ENCODE data around the gene MTSS2. TPM values are rescaled to one million over a fixed set of nuclear protein-coding genes. Genes with fewer than 3 reads are reported as not detected.

MTSS2 gene
- total RNA-seq, 5 donors from 2014 or later (not counting 1 experiment from before 2014, with no cell fraction given): 2.2 to 7.1 (median 5.1) TPM

DNA sequence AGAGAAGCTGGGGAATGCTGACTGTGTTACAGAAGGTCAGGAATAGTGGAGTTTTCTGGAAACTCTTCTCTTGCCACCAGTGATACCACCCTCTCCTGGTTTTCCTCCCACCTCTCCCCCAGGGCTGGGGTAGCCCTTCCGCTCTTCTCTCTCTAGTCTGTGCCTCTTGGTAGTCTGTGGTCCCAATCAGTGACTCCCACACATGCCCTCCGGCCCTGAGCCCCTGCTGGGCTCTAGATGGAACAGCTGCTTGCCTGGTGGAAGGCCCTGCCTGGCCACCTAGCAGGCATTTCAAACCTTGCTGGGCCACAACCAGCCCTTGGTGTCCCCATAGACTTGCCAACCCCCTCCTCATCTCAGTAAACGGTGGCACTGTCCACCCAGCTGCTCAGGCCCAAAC lies 15.2 kb upstream of the MTSS2 start:
- Mint-ChIP-seq H3K4me3 (no peak overlapping the region), H3K27me3 (no peaks in the 10 kb centered on the region), H3K36me3 (peaks cover 6% of the 10 kb centered on the region), H3K27ac (no peak overlapping the region), H3K4me1 (peaks cover 18 to 29% (median 26%) of the 10 kb centered on the region in 3 donors), H3K9me3 (no peaks in the 10 kb centered on the region)
- no peak overlapping the region for H3K4me3 ChIP-seq (ENCODE audit: control insufficient read depth in 1 of 2, extremely low read depth in 1 of 2, low read length in 1 of 2)
- WGBS (ENCODE audit: insufficient coverage): 93% methylated on average over 3 of the region's 3 CpGs
- DNase-seq: no peak
- peaks cover 10 to 20% of the 10 kb centered on the region in 2 experiments for H3K4me1 ChIP-seq (ENCODE audit: control insufficient read depth in 1 of 2, extremely low read depth in 1 of 2, insufficient read depth in 2 of 2, low read length in 2 of 2)
- POLR2A ChIA-PET: no interaction called here
- CTCF ChIA-PET: no interaction called here
- no peak for ATAC-seq (replicated peaks in 1 of 4)
- no peaks in the 10 kb centered on the region for H3K27me3 ChIP-seq (replicated peaks in 1 of 2; ENCODE audit: control insufficient read depth in 2 of 2, extremely low read depth in 1 of 2, insufficient read depth in 2 of 2, low read length in 1 of 2)
- H3K27ac ChIP-seq (ENCODE audit: low read length): no peak overlapping the region
- H3K36me3 ChIP-seq (ENCODE audit: control insufficient read depth in 2 of 2, extremely low read depth in 1 of 2, insufficient read depth in 1 of 2, low read length in 1 of 2): peaks cover 13 to 15% of the 10 kb centered on the region in 2 donors
- no peaks in the 10 kb centered on the region for H3K9me3 ChIP-seq

DNA sequence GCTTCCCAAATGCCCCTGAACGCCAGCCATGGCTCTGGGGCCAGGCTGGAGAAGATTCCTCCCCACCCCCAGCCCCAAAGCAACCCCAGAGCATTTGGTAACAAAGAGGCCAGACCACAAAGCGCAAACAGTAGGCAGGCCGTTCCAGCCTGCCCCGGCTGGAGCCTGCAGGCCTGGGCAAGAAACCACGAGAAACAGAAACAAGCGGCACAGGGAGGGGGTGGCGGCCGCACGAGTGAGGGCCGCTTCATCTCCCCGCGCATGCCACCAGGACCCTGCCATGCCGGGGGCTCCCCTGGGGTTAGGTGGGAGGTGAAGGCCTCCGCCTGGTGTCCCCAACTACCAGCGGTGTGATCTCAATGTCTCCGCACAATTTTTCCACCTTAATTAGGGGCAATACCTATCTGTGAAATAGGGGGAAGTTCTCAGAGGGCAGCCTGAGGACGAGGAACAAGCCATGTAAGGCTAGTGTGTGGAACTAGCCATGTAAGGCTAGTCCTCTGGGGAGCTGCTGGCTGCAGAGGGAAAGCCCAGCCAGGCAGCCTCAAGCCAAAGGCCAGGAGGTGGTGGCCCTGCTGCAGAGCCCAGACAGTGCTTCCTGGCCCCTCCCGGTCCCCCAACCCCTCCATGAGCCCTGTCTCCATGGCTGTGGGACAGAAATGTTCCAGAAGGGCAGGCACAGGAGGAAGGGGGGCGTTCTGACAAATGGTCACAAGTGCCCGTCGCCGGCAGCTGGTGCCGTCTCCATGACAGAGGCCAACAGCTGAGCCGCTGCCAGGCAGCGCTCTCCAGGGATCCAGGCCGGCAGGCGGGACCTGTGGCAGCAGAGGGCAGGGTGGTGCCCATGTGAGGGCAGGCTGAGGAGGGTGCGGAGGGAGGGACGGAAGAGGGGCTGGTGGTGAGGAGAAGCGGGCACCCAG lies 14.5 kb upstream of the MTSS2 start:
- 84% methylated on average over 18 of the region's 30 CpGs for WGBS (ENCODE audit: insufficient coverage)
- CTCF ChIA-PET: no interaction called here

DNA sequence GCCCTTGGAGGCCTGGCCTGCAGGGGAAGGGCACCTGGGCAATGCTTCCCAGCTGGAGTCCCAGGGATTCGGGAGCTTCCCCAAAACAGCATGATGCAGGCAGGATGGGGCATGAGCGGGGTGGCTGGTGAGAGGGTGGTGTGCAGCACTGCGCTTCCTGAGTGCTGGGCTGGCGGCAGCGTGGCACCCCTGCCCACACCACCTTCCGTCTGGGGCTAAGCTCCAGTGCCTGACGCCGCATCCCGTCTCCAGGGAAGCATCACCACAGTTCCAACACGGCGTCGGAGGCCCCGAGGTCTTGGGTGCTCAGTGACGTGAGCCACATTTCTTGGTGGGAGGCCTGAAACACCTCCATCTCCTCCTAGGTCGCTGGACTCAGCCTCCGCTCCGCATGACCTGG lies 13.8 kb upstream of the MTSS2 start:
- Mint-ChIP-seq H3K4me1 (peaks cover 26 to 39% (median 34%) of the 10 kb centered on the region in 3 donors), H3K27ac (no peak overlapping the region), H3K27me3 (no peaks in the 10 kb centered on the region), H3K9me3 (no peaks in the 10 kb centered on the region), H3K4me3 (no peak overlapping the region), H3K36me3 (peaks cover 9% of the 10 kb centered on the region)
- no peak for DNase-seq
- Histone ChIP-seq H3K27me3 (replicated peaks in 1 of 2; ENCODE audit: control insufficient read depth in 2 of 2, extremely low read depth in 1 of 2, insufficient read depth in 2 of 2, low read length in 1 of 2) (no peaks in the 10 kb centered on the region), H3K36me3 (ENCODE audit: control insufficient read depth in 2 of 2, extremely low read depth in 1 of 2, insufficient read depth in 1 of 2, low read length in 1 of 2) (peaks cover 13 to 15% of the 10 kb centered on the region in 2 donors), H3K4me1 (ENCODE audit: control insufficient read depth in 1 of 2, extremely low read depth in 1 of 2, insufficient read depth in 2 of 2, low read length in 2 of 2) (peaks cover 16 to 34% of the 10 kb centered on the region in 2 experiments), H3K4me3 (ENCODE audit: control insufficient read depth in 1 of 2, extremely low read depth in 1 of 2, low read length in 1 of 2) (no peak overlapping the region), H3K27ac (ENCODE audit: low read length) (no peak overlapping the region), H3K9me3 (no peaks in the 10 kb centered on the region)
- WGBS (ENCODE audit: insufficient coverage): 100% methylated on average over 10 of the region's 17 CpGs
- POLR2A ChIA-PET: no interaction called here
- no peak for ATAC-seq (replicated peaks in 1 of 4)
- CTCF ChIA-PET: no interaction called here

More for the DNA sequence above, 14.5 kb upstream of the MTSS2 start:
- peaks cover 14 to 27% of the 10 kb centered on the region in 2 experiments for H3K4me1 ChIP-seq (ENCODE audit: control insufficient read depth in 1 of 2, extremely low read depth in 1 of 2, insufficient read depth in 2 of 2, low read length in 2 of 2)
- H3K27me3 ChIP-seq (replicated peaks in 1 of 2; ENCODE audit: control insufficient read depth in 2 of 2, extremely low read depth in 1 of 2, insufficient read depth in 2 of 2, low read length in 1 of 2): no peaks in the 10 kb centered on the region
- Mint-ChIP-seq H3K36me3 (peaks cover 7% of the 10 kb centered on the region), H3K9me3 (no peaks in the 10 kb centered on the region), H3K27me3 (no peaks in the 10 kb centered on the region), H3K4me3 (no peak overlapping the region), H3K4me1 (peaks cover 24 to 36% (median 32%) of the 10 kb centered on the region in 3 donors), H3K27ac (no peak overlapping the region)
- H3K27ac ChIP-seq (ENCODE audit: low read length): no peak overlapping the region
- POLR2A ChIA-PET: no interaction called here
- H3K9me3 ChIP-seq: no peaks in the 10 kb centered on the region
- DNase-seq: no peak
- H3K4me3 ChIP-seq (ENCODE audit: control insufficient read depth in 1 of 2, extremely low read depth in 1 of 2, low read length in 1 of 2): no peak overlapping the region
- ATAC-seq (replicated peaks in 1 of 4): no peak
- peaks cover 13 to 15% of the 10 kb centered on the region in 2 donors for H3K36me3 ChIP-seq (ENCODE audit: control insufficient read depth in 2 of 2, extremely low read depth in 1 of 2, insufficient read depth in 1 of 2, low read length in 1 of 2)

DNA sequence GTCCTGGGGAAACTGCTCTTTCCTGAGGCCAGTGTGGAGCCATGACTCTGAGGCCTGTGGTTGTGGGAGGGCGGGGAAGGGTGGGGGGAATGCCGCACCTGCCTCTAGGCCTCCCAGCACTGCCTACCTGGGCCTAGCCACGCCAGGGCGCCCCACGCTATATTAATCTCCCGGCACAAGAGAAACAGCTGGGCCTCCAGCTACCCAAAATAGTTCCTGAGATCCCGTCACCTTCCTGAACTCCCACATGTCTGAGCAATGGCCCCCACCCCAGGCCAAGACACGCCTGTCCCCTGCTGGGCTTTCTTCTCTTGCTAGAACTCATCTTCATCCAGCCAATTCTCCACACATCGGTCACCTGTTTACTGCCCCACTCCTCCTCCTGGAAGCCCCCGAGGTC lies 13.0 kb upstream of the MTSS2 start:
- DNase-seq: no peak
- 92% methylated on average over 8 of the region's 10 CpGs for WGBS (ENCODE audit: insufficient coverage)
- no peaks in the 10 kb centered on the region for H3K27me3 Mint-ChIP-seq
- no peak overlapping the region for H3K4me3 Mint-ChIP-seq
- H3K27me3 ChIP-seq (replicated peaks in 1 of 2; ENCODE audit: control insufficient read depth in 2 of 2, extremely low read depth in 1 of 2, insufficient read depth in 2 of 2, low read length in 1 of 2): no peaks in the 10 kb centered on the region
- no peak overlapping the region for H3K27ac ChIP-seq (ENCODE audit: low read length)
- H3K36me3 ChIP-seq (ENCODE audit: control insufficient read depth in 2 of 2, extremely low read depth in 1 of 2, insufficient read depth in 1 of 2, low read length in 1 of 2): peaks cover 13 to 15% of the 10 kb centered on the region in 2 donors
- H3K4me3 ChIP-seq (ENCODE audit: control insufficient read depth in 1 of 2, extremely low read depth in 1 of 2, low read length in 1 of 2): no peak overlapping the region
- peaks cover 16 to 36% of the 10 kb centered on the region in 2 experiments for H3K4me1 ChIP-seq (ENCODE audit: control insufficient read depth in 1 of 2, extremely low read depth in 1 of 2, insufficient read depth in 2 of 2, low read length in 2 of 2)
- ChIA-PET CTCF (no interaction called here), POLR2A (no interaction called here)
- H3K9me3 Mint-ChIP-seq: no peaks in the 10 kb centered on the region
- H3K27ac Mint-ChIP-seq: no peak overlapping the region
- ATAC-seq (replicated peaks in 1 of 4): no peak
- no peaks in the 10 kb centered on the region for H3K9me3 ChIP-seq
- peaks cover 26 to 36% (median 34%) of the 10 kb centered on the region in 3 donors for H3K4me1 Mint-ChIP-seq
- peaks cover 9% of the 10 kb centered on the region for H3K36me3 Mint-ChIP-seq

DNA sequence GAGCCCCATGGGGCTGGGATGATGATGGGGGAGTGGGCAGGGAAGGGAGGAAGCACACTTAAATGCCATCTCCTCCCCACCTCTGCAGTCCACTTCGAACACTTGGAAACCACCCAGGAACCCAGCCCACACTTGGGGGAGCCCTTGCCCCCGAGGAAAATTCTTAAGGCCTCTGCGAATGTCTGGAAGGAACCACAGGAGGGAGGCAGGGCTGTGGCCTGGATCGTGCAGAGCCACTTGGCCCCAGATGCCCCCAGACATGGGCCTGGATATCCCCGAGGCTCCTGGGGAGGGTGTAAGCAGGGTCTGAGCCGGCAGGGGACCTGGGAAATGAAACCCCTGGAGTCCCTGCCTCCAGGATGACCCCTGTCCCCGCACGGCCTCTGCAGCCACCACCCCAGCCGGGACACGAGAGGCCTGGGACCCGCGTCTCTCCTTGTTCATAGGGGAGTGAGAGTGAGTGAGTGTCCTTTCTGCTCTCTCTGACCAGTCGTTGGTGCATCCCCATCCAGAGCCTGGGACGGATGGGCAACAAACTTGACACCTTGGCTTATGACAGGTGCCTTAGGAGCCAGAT lies 11.8 kb upstream of the MTSS2 start:
- 88% methylated on average over 12 of the region's 14 CpGs for WGBS (ENCODE audit: insufficient coverage)
- H3K36me3 ChIP-seq (ENCODE audit: control insufficient read depth in 2 of 2, extremely low read depth in 1 of 2, insufficient read depth in 1 of 2, low read length in 1 of 2): peaks cover 13 to 15% of the 10 kb centered on the region in 2 donors
- no peaks in the 10 kb centered on the region for H3K27me3 ChIP-seq (replicated peaks in 1 of 2; ENCODE audit: control insufficient read depth in 2 of 2, extremely low read depth in 1 of 2, insufficient read depth in 2 of 2, low read length in 1 of 2)
- Mint-ChIP-seq H3K4me1 (peaks cover 26 to 34% (median 34%) of the 10 kb centered on the region in 3 donors), H3K27me3 (no peaks in the 10 kb centered on the region), H3K27ac (peak overlapping the region in 1 of 2 donors; percentile 77), H3K4me3 (no peak overlapping the region), H3K36me3 (peaks cover 9% of the 10 kb centered on the region), H3K9me3 (no peaks in the 10 kb centered on the region)
- ATAC-seq (replicated peaks in 1 of 4) (no peak), DNase-seq (no peak)
- CTCF ChIA-PET: no interaction called here
- POLR2A ChIA-PET: interaction anchor here in 1 of 2 donors (0.6 kb wide), 1 partner anchor 84 kb away, joined by 5 read pairs; no protein-coding TSS in a partner anchor
- H3K4me3 ChIP-seq (ENCODE audit: control insufficient read depth in 1 of 2, extremely low read depth in 1 of 2, low read length in 1 of 2): no peak overlapping the region
- H3K4me1 ChIP-seq (ENCODE audit: control insufficient read depth in 1 of 2, extremely low read depth in 1 of 2, insufficient read depth in 2 of 2, low read length in 2 of 2): peaks cover 16 to 41% of the 10 kb centered on the region in 2 experiments
- no peak overlapping the region for H3K27ac ChIP-seq (ENCODE audit: low read length)
- no peaks in the 10 kb centered on the region for H3K9me3 ChIP-seq

DNA sequence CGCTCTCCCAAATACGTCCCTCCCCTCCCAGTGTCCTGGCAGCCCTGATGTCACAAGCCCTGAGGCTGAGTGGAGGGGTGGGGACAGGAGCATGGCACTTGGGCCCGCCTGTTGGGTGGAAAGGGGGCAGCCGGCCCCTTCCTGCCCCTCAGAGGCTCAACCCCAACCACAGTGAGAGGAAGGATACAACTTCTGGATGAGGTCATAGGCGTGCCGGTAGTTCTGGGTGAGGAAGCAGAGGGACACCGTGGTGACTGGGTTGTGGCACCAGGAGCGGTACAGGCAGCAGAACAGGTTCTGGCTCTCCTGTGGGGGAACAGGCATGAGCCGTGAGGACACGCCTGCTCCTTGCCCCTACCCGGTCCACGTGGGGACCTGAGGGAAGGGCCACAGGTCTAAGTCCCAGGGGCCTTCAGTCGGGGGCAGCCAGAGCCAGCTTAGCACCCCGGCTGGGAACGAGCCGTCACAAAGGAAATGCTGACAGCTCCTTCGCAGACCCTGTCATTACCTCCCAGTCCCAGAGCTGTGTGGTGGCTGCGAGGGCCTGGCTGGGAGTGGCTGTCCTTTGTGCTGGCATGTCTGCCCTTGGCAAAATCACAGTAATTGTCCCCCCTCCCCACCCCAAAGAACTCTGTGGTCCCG lies 11.2 kb upstream of the MTSS2 start:
- peaks cover 9% of the 10 kb centered on the region for H3K36me3 Mint-ChIP-seq
- peak overlapping the region in 1 of 2 donors; percentile 77 for H3K27ac Mint-ChIP-seq
- no peaks in the 10 kb centered on the region for H3K27me3 Mint-ChIP-seq
- DNase-seq (peak in 24 of 35 experiments; percentile 6 to 60 (median 18)), ATAC-seq (replicated peaks in 1 of 4) (peak; percentile 31 to 78 (median 57))
- CTCF ChIA-PET: no interaction called here
- H3K27me3 ChIP-seq (replicated peaks in 1 of 2; ENCODE audit: control insufficient read depth in 2 of 2, extremely low read depth in 1 of 2, insufficient read depth in 2 of 2, low read length in 1 of 2): no peaks in the 10 kb centered on the region
- H3K9me3 ChIP-seq: no peaks in the 10 kb centered on the region
- POLR2A ChIA-PET: interaction anchor here in 1 of 2 donors (0.6 kb wide), 1 partner anchor 83 kb away, joined by 5 read pairs; no protein-coding TSS in a partner anchor
- peaks cover 13 to 15% of the 10 kb centered on the region in 2 donors for H3K36me3 ChIP-seq (ENCODE audit: control insufficient read depth in 2 of 2, extremely low read depth in 1 of 2, insufficient read depth in 1 of 2, low read length in 1 of 2)
- H3K27ac ChIP-seq (ENCODE audit: low read length): no peak overlapping the region
- 61% methylated on average over 8 of the region's 19 CpGs for WGBS (ENCODE audit: insufficient coverage)
- H3K4me1 Mint-ChIP-seq: peaks cover 26 to 34% (median 32%) of the 10 kb centered on the region in 3 donors
- peak overlapping the region in 1 of 3 donors; percentile 65 for H3K4me3 Mint-ChIP-seq
- no peaks in the 10 kb centered on the region for H3K9me3 Mint-ChIP-seq
- peaks cover 16 to 41% of the 10 kb centered on the region in 2 experiments for H3K4me1 ChIP-seq (ENCODE audit: control insufficient read depth in 1 of 2, extremely low read depth in 1 of 2, insufficient read depth in 2 of 2, low read length in 2 of 2)
- no peak overlapping the region for H3K4me3 ChIP-seq (ENCODE audit: control insufficient read depth in 1 of 2, extremely low read depth in 1 of 2, low read length in 1 of 2)

Measured in T-cell (primary cell).